ENCODE measurements around the gene SRXN1.

SRXN1 gene

GRCh38 chr20:637559-637958 is 15.4 kb downstream of the SRXN1 start:
- FAIRE-seq, result no peak
- DNase-seq (ENCODE audit: insufficient read length, low spot score), result no peak

DNA sequence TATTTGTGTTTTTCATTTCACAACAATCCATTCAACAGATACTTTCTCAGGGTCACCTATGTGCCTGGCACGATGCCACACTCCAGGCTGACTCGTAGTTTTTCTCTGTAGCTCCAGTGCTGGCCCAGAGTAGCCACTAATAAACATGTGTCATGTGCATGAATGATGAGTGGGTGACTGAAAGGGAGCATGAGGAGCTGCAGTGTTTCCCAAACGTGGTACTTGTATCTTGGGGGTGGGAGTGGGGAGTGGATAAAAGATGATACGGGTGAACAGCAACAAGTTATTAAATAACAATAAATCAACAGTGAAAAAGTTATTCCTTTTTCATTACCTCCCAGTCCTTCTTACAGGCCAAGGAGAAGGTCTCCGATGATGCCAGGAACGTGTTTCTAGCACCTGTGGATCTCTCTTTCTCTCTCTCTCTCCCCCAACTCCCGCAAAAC is 17.1 kb downstream of the SRXN1 start:
- FAIRE-seq, result no peak
- no peak for DNase-seq (ENCODE audit: insufficient read length, low spot score)

GRCh38 chr20:635028-635892 is 17.7 kb downstream of the SRXN1 start:
- no peak for FAIRE-seq
- DNase-seq (ENCODE audit: insufficient read length, low spot score), result no peak

- FAIRE-seq, result no peak
- DNase-seq (ENCODE audit: insufficient read length, low spot score), result no peak
Observed at GRCh38 chr20:634148-634925, 18.7 kb downstream of the SRXN1 start.

GRCh38 chr20:631101-631500 is 21.9 kb downstream of the SRXN1 start:
- no peak for DNase-seq (ENCODE audit: insufficient read length, low spot score)
- no peak for FAIRE-seq

DNA sequence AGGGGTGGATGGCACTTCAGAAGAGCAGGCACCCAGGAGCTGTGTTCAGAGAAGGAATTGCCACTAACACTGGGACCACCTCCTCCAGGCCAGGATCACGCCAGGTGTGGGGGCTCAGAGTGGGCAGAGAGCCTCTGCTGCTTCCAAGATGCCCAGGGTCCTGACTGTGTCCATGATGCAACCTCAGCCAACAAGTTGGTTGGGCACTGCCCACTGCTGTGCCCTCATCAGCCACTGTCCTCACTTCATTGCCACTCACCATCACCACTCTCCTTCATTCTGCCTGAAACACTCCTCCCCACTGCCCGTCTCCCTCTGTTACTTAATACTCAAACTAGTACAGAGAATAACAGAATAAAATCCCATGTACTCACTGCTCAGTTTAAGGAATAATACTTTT is 26.4 kb downstream of the SRXN1 start:
- no peak for FAIRE-seq
- DNase-seq (ENCODE audit: insufficient read length, low spot score), result no peak

DNA sequence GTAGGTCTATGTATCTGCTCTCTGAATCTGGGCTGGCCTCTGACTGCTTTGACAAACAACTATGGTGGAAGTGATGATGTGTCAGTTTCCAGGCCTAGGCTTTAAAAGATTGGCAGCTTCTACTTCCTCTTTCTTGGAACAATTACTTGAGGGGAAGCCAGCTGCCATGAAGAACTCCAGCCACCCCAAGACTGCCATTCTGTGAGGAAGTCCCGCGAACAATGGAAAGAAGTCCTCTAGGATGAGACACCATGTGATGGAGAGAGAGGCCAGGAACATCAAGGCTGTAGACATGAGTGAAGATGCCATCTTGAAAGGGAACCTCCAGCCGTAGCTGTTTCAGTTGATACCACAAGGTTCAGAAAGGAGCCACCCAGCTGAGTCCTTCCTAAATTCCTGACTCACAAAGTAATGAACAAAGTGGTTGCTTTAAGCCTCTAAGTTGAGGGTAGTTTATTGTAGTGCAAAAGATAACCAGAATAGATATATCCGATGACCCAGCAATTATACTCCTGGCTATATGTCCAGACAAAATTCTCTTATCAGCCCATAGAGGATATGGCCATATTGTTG is 27.6 kb downstream of the SRXN1 start:
- FAIRE-seq, result no peak
- DNase-seq (ENCODE audit: insufficient read length, low spot score), result no peak

- FAIRE-seq, result no peak
- DNase-seq (ENCODE audit: insufficient read length, low spot score), result no peak
Observed at GRCh38 chr20:623704-624103, 29.3 kb downstream of the SRXN1 start.

- FAIRE-seq, result no peak
- no peak for DNase-seq (ENCODE audit: insufficient read length, low spot score)
Observed at GRCh38 chr20:623021-623420, 30.0 kb downstream of the SRXN1 start.

DNA sequence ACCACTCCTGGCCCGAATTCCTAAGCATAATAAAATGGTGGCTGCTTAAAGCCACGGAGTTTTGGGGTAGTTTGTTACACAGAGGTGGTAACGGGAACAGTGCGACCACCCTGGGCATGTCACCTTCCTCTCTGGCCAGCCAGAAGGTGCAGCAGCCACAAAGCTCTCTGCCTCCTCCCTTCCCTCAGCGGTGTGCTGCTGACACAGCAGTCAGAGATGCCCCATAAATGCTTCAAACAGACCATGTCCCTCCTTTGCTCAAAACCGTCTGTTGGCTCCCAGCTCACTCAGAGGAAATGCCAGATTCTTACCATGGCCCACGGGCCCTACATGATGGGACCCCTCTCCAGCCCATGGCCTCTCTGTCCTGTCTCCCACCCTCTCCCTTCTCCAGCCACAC is 30.8 kb downstream of the SRXN1 start:
- FAIRE-seq, result no peak
- no peak for DNase-seq (ENCODE audit: insufficient read length, low spot score)

- no peak for DNase-seq (ENCODE audit: insufficient read length, low spot score)
- no peak for FAIRE-seq
Observed at GRCh38 chr20:621125-621756, 31.8 kb downstream of the SRXN1 start.

GRCh38 chr20:620246-620645 is 32.8 kb downstream of the SRXN1 start:
- DNase-seq (ENCODE audit: insufficient read length, low spot score) (no peak), FAIRE-seq (no peak)

- no peak for FAIRE-seq
- no peak for DNase-seq (ENCODE audit: insufficient read length, low spot score)
Observed at GRCh38 chr20:618980-619379, 34.0 kb downstream of the SRXN1 start.

DNA sequence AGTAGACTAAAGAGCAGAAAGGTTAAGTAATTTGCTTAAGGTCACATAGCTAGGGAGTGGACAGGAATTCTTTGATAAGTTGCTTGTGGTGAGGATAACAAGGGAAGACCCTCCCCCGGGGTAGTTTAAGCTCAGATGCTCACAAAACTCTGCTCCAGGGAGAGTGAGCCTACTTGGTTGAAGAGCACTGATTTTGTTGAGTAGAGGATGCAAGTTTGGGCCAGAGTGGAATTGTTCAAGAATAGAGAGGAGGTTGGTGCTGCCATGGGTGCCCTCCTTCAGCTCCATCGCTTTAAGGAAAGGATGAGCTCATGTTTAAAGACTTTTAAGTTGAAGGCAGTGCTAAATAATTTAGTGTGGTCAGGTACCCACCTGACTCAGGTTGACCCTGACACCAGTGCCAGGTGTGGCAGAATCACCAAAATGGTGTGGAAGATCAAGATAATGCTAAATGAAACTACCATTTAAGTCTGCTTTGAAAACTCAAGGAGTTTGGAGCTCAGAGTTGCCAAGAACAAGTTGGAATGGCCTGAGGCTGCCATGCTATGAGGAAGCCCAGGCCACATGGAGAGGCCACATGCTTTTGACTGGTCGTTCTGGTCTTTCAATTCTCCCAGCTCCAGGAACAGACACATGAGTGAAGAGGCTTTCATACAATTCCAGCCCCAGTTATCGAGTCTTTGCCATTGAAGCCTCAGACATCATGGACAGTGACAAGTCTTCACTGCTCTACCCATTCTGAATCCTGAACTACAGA is 34.9 kb downstream of the SRXN1 start:
- DNase-seq (ENCODE audit: insufficient read length, low spot score), result no peak

DNA sequence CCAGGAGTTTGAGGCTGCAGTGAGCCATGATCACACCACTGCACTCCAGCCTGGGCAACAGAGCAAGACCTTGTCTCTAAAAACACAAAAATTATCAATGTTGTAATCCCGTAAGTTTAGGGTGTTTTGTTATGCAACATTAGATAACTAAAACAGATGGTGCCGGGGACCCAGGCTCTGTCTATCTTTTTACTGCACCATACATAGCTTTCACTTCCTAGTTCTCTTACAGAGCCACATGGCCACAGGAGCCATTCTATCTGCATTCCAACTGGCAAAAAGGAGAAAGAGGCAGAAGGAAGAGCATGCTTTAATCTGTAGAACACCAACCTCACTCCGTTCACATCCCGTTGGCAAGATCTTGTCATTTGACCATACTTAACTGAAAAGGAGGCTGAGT is 37.5 kb downstream of the SRXN1 start:
- FAIRE-seq (peak; percentile 42), DNase-seq (ENCODE audit: insufficient read length, low spot score) (no peak)

More for the DNA sequence above, 34.9 kb downstream of the SRXN1 start:
- FAIRE-seq, result no peak

DNA sequence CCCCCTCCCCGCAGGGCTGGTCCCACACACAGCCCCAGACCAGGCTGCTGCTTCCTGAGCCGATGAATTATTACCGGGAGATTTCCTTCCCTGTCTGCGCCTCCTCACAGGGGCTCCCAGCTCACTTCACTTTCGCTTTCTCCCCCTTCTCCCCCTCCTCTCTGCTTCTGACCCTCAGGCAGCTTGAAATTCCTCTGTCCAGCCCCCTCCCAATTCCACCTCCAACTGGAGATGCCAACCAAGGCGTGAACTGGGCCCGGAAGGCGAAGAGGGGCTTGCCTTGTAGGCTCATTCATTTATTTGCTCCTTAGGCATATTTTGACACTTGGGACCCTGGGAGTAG is 41.2 kb downstream of the SRXN1 start:
- DNase-seq (ENCODE audit: insufficient read length, low spot score) (no peak), FAIRE-seq (no peak)

GRCh38 chr20:611047-611842 is 41.8 kb downstream of the SRXN1 start:
- FAIRE-seq (no peak), DNase-seq (ENCODE audit: insufficient read length, low spot score) (no peak)

DNA sequence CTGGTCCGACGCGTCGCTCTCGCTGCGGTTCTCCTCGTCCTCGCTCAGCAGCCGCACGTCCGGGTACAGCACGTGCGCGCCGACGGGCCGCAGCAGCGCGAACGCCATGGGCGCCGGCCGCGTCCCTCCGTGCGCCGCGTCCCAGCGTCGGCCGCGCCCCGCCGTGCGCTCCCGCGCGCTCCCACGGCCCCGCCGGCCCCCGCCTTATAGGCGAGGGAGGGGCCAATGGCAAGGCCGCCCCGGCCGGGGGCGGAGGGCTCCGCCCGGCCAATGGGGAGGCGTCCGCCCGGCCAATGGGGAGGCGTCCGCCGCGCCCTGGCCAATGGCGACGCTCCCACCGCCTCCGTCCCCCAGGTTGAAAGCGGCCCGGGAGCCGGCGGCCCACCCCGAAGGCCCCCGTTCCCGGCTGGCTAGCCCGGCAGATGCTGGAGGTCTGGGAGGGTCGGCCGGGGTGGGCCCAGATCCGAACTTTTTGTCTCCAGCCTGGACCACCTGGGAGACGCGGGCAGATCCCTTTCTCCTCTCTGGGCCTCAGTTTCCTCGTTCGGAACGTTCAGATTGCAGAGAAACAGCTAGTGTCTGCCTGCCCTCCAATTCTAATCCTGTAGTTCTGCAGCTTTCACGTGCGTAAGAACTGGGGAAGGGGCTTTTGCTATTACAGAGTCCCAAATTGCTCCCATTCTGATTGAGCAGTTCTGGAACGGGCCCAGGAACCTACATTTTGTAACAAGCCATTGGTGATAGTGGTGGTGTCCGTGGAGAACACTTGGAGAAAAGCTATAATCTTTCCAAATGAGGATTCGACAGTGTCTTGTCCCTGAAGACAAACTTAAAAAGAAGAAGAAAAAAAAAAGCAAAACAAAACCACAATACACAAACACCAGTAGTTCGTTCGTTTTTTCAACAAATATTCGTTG is 42.6 kb downstream of the SRXN1 start, which contains the start of gene TCF15:
Gene TCF15 (minus strand): TSS at position 180 of the 917 bp plus-strand sequence. CDS start 72 bp downstream, at position 108.
- FAIRE-seq (peak; percentile 93), DNase-seq (ENCODE audit: insufficient read length, low spot score) (peak; percentile 91)

Measured in HTR-8/SVneo (cell line).